ENCODE results near the gene TMEM31. TPM values are rescaled to one million over a fixed set of nuclear protein-coding genes. Genes with fewer than 3 reads are reported as not detected.
A peak's percentile ranks its signal among the peaks of the same experiment; 100 is the strongest.

Gene TMEM31
- total and polyA plus RNA-seq, 2 donors (not counting 3 experiments of a cell fraction or from before 2014, with no cell fraction given), result not detected

- Histone ChIP-seq H3K27me3 (ENCODE audit: control insufficient read depth in 2 of 2, insufficient read depth in 2 of 2, low read length in 2 of 2) (no peaks in the 10 kb centered on the region), H3K9ac (replicated peaks; ENCODE audit: extremely low read depth, insufficient read depth, low read length) (peak overlapping the region; percentile 99), H3K4me3 (replicated peaks in 1 of 3; ENCODE audit: insufficient read depth in 1 of 3, low read depth in 1 of 3, low read length in 3 of 3) (peak overlapping the region; percentile 69 to 100 (median 76)), H4K20me1 (replicated peaks; ENCODE audit: control insufficient read depth, extremely low read depth, insufficient read depth, low read length) (no peaks in the 10 kb centered on the region), H2AFZ (ENCODE audit: low read depth, low read length) (no peak overlapping the region), H3K4me1 (ENCODE audit: control insufficient read depth, extremely low read depth, insufficient read depth, low read length) (peaks cover 20% of the 10 kb centered on the region), H3K36me3 (ENCODE audit: control insufficient read depth in 2 of 2, extremely low read depth in 1 of 2, insufficient read depth in 2 of 2, low read length in 2 of 2) (peaks cover 1 to 16% of the 10 kb centered on the region in 2 experiments), H3K4me2 (ENCODE audit: insufficient read depth, low read length) (peak overlapping the region; percentile 98), H3K9me1 (replicated peaks; ENCODE audit: control insufficient read depth, extremely low read depth, insufficient read depth, low read length) (no peaks in the 10 kb centered on the region), H3K9me3 (replicated peaks; ENCODE audit: control insufficient read depth, insufficient read depth, low read length) (no peaks in the 10 kb centered on the region), H3K27ac (ENCODE audit: insufficient read depth, low read depth, low read length) (peak overlapping the region; percentile 89), H3K79me2 (ENCODE audit: control insufficient read depth, insufficient read depth, low read length) (peaks cover 35% of the 10 kb centered on the region)
- TF ChIP-seq POLR2AphosphoS5 (IDR thresholded peaks at IDR 0.05; ENCODE audit: insufficient read depth, low read depth, low read length) (no peak), MAX (IDR thresholded peaks at IDR 0.05; ENCODE audit: insufficient read depth, insufficient read length) (no peak), FOS (IDR thresholded peaks at IDR 0.05; ENCODE audit: borderline replicate concordance, insufficient read depth, low read length) (no peak)
- FAIRE-seq, result no peak
- dilution Hi-C loops (cut with MboI; ENCODE audit: extremely low pct_ligation_motif_present, low sequenced_read_pairs) (no loop called here), intact Hi-C loops (cut with micrococcal nuclease) (loop anchor here (1.0 to 5.0 kb wide), 2 partner anchors 55 to 427 kb away; partner anchors contain the start of gene ZCCHC18)
- DNase-seq (ENCODE audit: low read depth, low spot score), result no peak
- ChIA-PET CTCF (interaction anchor here (0.6 to 2.2 kb wide), 3 partner anchors 47 to 152 kb away, joined by 5 to 7 read pairs (median 6); no protein-coding TSS in a partner anchor), POLR2A (interaction anchor here (1.2 to 1.5 kb wide), 2 partner anchors 28 to 56 kb away, joined by 3 to 6 read pairs; no protein-coding TSS in a partner anchor)
- BruUV-seq (replicated peaks), result no TSS peak
Observed at GRCh38 chrX:103685396-103685795, 25.3 kb upstream of the TMEM31 start.

GRCh38 chrX:103686199-103687072, 24.3 kb upstream of the TMEM31 start, which contains the start of gene MORF4L2:
TSS of gene MORF4L2 (minus strand) at chrX:103686699. CDS start at chrX:103677027, 9,672 bp downstream.
- FAIRE-seq (peak; percentile 84), DNase-seq (ENCODE audit: low read depth, low spot score) (peak; percentile 98)
- Histone ChIP-seq H3K27ac (ENCODE audit: insufficient read depth, low read depth, low read length) (peak within 1 kb of the TSS; percentile 98), H3K4me2 (ENCODE audit: insufficient read depth, low read length) (peak within 1 kb of the TSS; percentile 81), H4K20me1 (replicated peaks; ENCODE audit: control insufficient read depth, extremely low read depth, insufficient read depth, low read length) (no peaks in the 10 kb centered on the region), H2AFZ (ENCODE audit: low read depth, low read length) (peak within 1 kb of the TSS; percentile 84), H3K9ac (replicated peaks; ENCODE audit: extremely low read depth, insufficient read depth, low read length) (peak within 1 kb of the TSS; percentile 99), H3K9me3 (replicated peaks; ENCODE audit: control insufficient read depth, insufficient read depth, low read length) (no peaks in the 10 kb centered on the region), H3K9me1 (replicated peaks; ENCODE audit: control insufficient read depth, extremely low read depth, insufficient read depth, low read length) (no peaks in the 10 kb centered on the region), H3K27me3 (ENCODE audit: control insufficient read depth in 2 of 2, insufficient read depth in 2 of 2, low read length in 2 of 2) (no peaks in the 10 kb centered on the region), H3K36me3 (ENCODE audit: control insufficient read depth in 2 of 2, extremely low read depth in 1 of 2, insufficient read depth in 2 of 2, low read length in 2 of 2) (peaks cover 0 to 16% of the 10 kb centered on the region in 2 experiments), H3K4me1 (ENCODE audit: control insufficient read depth, extremely low read depth, insufficient read depth, low read length) (peaks cover 20% of the 10 kb centered on the region), H3K4me3 (replicated peaks in 1 of 3; ENCODE audit: insufficient read depth in 1 of 3, low read depth in 1 of 3, low read length in 3 of 3) (peak within 1 kb of the TSS; percentile 76 to 100 (median 85)), H3K79me2 (ENCODE audit: control insufficient read depth, insufficient read depth, low read length) (peaks cover 32% of the 10 kb centered on the region)
- peak; percentile 84 for TF ChIP-seq POLR2AphosphoS5 (IDR thresholded peaks at IDR 0.05; ENCODE audit: insufficient read depth, low read depth, low read length)
- TF ChIP-seq POLR2A (IDR thresholded peaks at IDR 0.05; ENCODE audit: low read depth, low read length), result peak; percentile 95
- TF ChIP-seq EZH2 (IDR thresholded peaks at IDR 0.05; ENCODE audit: borderline replicate concordance, low read depth, low read length, severe bottlenecking), result no peak
- TF ChIP-seq FOS (IDR thresholded peaks at IDR 0.05; ENCODE audit: borderline replicate concordance, insufficient read depth, low read length), result no peak
- TF ChIP-seq JUN (IDR thresholded peaks at IDR 0.05; ENCODE audit: borderline replicate concordance, insufficient read depth, insufficient read length, low read depth), result no peak
- TF ChIP-seq MAX (IDR thresholded peaks at IDR 0.05; ENCODE audit: insufficient read depth, insufficient read length), result no peak
- TF ChIP-seq MYC (IDR thresholded peaks at IDR 0.05; ENCODE audit: low read depth, low read length), result no peak
- TF ChIP-seq GATA2 (IDR thresholded peaks at IDR 0.05; ENCODE audit: insufficient read depth, insufficient read length, low read depth, low read length), result no peak
- TF ChIP-seq CTCF (IDR thresholded peaks at IDR 0.05; ENCODE audit: extremely low read depth in 1 of 2, insufficient read depth in 1 of 2, low read depth in 1 of 2, low read length in 2 of 2), result no peak
- BruUV-seq (replicated peaks), result TSS peak; percentile 60
- CTCF ChIA-PET, result interaction anchor here (1.2 kb wide), 1 partner anchor 57 kb away, joined by 6 read pairs; no protein-coding TSS in a partner anchor
- POLR2A ChIA-PET, result interaction anchor here (0.7 to 1.5 kb wide), 6 partner anchors 8 to 1710 kb away, joined by 3 to 7 read pairs (median 4); partner anchors contain the start of gene TCEAL3
- dilution Hi-C loops (cut with MboI; ENCODE audit: extremely low pct_ligation_motif_present, low sequenced_read_pairs) (no loop called here), intact Hi-C loops (cut with micrococcal nuclease) (loop anchor here (1.0 to 5.0 kb wide), 4 partner anchors 102 to 426 kb away; partner anchors contain the start of genes TCEAL4 and ZCCHC18)
